ENCODE data around the gene CLSTN2.

The CLSTN2 gene

DNA sequence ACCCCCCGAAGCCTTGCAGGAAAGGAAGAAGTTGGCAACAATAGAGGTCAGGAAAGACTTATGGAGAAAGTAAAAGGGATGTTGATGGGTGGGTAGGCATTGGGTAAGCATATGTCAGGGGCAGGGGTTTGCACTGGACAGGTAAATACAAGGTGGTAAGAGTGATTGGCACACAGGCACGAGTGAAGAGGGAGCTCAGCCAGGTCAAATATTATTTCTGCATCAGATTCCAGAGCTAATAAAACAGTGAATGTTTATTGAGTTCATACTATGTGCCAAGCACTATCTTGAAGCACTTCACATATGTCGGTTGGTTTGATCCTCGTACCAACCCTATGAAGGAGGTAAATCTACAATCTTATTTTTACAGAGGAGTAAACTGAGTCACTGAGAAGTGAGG, 6.6 kb downstream of the CLSTN2 start:
- DNase-seq (ENCODE audit: low read depth, low spot score): no peak

DNA sequence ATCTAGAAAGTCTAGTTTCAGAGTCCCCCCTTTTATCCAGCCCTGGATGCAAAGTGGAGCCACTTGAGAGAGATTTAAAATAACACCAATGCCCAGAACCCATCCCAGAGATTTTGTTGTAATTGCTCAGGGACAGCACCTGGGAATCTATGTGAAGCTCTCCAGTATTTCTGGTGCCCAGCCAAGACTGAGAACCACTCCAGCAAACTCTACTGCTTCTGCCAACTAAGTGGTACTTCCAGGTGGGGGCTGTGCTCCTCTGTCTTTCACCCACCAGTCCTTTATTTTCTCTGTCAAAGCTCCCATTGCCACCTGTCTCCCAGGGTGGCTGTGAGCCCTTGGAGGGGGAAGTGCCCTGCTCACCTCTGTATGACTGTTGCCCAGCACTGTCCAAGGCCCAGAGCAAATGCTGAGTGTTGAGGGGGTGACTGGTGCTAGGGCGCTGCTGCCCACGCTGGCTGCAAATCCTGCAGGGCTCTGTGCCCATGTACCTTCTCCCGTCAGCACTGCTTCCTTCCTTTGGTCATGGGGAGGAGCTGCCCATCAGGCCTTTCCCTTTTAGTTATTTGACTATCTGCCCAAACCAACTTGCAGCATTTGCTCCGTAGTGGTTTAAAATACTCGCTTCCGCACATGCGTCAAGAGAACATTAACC, 9.4 kb downstream of the CLSTN2 start:
- no peak for DNase-seq (ENCODE audit: low read depth, low spot score)

DNA sequence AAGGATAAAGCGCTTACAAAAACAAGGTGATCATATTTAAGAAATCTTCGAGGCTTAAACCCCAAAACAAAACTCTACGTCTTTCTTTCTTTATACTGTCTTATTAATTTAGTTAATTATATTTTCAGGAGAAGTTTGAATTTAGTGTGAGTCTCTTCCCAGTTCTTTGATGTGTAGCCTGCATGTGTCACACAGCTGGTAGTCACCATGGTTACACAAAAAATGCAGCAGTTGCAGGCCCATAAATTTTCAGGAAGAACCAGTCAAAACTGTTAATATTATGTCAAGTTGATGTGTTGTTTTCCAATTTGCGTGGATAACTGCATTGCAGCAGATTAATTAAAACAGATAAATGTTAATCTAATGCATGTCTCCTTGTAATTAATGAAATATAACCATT, 10.4 kb downstream of the CLSTN2 start:
- no peak for DNase-seq (ENCODE audit: low read depth, low spot score)

DNA sequence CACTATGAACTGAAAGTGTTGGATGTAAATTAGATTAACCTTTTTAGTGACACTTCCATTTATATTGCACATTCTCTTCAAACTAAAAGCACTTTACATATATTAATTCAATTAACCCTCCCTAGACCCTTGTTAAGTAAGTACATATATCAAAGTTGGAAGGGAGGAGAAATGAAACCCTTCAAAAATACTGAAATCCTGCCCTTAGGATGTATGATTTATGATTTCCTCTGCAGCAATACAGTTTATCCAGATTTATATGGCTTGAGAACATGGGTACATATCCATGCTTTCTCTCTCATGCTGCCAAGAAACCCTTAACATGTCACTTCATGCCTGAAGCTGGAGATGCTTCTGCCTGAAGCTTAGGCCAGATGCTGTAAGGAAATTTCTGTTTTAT, 11.0 kb downstream of the CLSTN2 start:
- no peak for DNase-seq (ENCODE audit: low read depth, low spot score)

DNA sequence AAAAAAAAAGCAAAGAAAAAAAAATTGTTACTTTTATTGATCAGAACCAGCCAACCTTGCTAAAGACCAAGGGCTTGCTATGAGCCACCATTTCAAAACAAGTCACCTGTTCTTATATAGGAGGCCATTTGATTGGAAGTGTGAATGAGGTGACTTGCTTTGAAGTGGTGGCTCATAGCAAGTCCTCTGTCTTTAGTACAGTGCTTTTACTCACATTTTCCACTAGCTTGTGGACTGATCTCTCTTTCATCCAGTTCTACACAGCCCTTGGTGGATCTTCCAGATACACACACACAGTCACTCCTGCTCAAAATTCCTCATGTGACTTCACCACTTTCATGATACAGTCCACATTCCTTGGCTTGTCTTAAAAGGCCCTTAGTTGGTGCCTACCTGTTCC, 13.5 kb downstream of the CLSTN2 start:
- no peak for DNase-seq (ENCODE audit: low read depth, low spot score)

GRCh38 chr3:139948898-139949297, 13.9 kb downstream of the CLSTN2 start:
- DNase-seq (ENCODE audit: low read depth, low spot score): peak; percentile 14

- peak; percentile 30 for DNase-seq (ENCODE audit: low read depth, low spot score)
These were observed 18.3 kb downstream of the CLSTN2 start for GRCh38 chr3:139953131-139953910.

DNA sequence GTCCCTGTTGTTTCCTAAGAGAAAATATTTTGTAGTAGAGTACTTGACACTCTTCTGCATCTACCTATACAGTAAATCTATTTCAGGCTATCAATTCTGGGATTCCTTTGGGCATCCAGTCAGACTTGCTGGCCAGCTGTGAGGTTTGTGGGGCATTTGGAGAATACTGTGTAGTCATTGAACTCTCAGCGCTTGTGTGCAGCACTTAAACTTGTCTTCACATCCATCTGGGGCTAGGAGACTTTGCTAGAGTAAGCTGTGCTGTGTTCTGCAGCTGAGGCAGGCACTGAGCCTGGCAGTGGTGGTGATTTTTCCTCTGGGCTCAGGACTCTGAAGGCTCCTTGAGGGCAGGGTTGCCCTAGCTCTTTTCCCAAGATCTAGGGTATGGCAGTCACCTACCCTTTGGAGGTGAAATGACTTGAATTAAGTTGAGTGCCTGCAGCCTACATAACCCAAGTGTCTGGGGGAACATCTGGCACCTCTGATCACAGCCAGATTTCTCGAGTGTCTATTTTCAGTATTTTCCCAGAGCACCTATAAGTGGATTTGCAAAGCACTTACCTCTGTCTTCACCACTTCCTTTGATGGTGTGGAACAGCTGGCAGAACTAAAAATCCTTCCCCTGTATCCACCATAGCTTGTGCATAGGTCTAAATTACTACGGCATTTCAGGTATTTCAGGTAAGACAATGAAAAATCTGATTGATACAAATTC, 19.3 kb downstream of the CLSTN2 start:
- DNase-seq (ENCODE audit: low read depth, low spot score): no peak

- DNase-seq (ENCODE audit: low read depth, low spot score): no peak
These were observed 22.9 kb downstream of the CLSTN2 start for GRCh38 chr3:139957844-139958243.

GRCh38 chr3:139969386-139969785, 34.4 kb downstream of the CLSTN2 start:
- no peak for DNase-seq (ENCODE audit: low read depth, low spot score)

- DNase-seq (ENCODE audit: low read depth, low spot score): no peak
These were observed 35.5 kb downstream of the CLSTN2 start for GRCh38 chr3:139970526-139970925.

DNA sequence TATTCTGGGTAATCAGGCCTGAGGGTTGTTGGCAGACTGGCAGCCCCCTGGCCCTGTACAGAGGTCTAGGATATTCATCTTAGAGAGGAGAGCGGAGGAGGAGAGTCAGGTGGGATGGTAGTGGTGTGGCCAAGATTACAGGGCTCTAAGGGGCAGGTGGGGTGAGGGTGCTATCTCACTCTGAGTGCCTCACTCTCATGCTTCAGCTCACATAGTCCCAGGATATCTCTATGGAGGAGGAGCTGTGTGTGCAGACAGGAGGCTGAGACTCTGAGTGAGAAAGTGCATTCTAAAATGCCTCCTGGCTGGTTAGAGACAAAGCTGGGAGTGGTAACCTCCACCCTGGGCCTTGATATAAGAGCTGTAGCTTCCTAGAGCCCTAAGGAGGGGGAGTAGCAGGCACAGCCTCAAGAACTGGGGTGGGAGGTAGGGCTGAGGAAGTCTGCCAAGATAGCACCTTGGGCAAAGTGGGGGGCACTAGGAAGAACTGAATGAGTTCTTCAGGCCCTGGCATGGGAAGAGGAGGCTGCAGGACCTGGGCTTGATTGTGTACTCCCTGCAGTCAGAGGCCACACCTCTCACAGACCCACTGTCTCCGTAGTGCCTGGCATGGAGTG, 39.9 kb downstream of the CLSTN2 start:
- no peak for DNase-seq (ENCODE audit: low read depth, low spot score)

DNA sequence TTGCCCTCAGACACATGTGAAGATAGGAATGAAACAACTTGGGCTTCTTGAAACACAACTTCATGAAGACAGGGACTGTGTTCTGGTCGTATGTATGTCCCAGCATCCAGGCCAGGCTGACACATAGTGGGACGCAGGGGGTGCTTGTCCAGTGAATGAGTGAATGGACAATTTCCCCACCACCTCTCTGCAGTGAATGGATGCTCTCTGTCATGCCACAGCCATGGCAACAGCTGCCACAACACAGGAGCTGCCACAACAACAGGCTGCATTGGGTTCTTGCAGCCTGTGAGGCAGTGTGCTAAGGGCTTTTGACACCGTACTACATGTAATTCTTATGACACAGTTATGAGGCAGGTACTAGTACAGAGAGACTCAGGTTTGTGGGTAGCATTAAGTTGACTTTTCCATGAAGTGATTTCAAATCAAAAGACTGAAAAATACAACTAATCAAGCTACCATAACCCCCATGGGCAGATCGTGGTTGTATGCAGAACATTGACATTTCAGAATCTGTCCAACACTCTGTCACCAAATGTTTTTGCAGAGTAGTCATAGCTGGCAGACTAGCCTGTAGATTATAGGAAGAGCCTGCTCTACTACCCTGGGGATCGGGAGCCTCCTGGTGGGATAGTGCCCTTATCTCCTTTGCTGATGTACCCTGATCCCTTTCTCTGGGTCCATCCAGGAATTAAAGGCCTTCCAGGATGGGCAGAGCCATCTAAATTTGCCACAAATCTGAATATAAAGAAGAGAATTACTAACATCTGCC, 40.8 kb downstream of the CLSTN2 start:
- no peak for DNase-seq (ENCODE audit: low read depth, low spot score)

DNA sequence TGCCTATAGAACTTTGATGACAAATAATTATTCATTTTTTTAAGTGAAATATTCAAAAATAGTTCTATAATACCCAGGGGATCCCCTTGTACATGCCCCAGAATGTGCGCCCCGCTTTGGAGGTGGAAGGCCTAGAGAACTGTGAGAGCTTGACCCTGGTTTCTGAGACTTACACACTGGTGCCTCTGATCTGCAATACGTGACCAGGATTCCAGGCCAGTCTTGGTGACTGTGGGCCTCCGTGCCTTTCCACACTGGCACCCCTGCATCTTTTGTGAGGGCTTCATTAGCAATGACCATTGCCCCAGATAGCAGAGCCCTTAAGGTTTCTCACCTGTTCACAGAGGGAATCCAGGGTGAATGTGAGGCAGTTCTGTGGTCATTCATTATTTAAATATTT, 44.0 kb downstream of the CLSTN2 start:
- no peak for DNase-seq (ENCODE audit: low read depth, low spot score)

DNA sequence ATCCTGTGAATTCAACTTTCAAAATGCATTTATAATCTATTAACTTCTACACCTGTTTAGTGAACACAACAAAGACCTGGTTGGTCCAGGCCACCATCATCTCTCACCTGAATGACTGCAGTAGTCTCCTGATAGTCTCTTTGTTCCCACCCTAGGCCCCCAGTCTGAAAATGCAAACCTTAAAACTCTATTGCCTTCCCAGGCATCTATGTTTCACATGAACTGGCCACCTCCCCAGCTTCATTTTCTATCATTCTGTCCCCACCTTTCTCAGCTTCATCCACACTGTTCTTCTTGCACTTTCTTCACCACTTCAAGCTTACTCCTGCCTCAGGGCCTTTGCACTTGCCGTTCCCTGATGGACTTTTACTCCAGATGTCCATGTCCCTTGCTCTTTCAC, 45.0 kb downstream of the CLSTN2 start:
- no peak for DNase-seq (ENCODE audit: low read depth, low spot score)

DNA sequence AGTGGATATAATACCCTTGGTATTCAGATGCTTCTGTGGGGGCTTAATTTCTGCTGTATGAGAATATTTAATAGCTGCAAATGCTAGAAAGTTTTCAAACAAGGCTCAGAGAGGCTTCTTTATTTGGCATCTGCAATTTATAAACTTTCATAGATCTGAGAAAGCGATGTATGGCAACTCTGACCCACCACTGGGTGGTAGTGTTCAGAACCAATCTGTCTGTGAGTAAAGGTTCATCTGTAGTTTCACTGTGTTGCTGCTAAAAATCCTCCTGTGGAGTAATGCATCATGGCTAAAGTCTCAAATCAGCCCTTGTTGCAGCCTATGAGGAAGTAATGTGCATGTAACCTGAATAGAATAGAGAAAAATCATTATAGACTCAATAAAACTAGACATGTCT, 47.4 kb downstream of the CLSTN2 start:
- DNase-seq (ENCODE audit: low read depth, low spot score): no peak

- DNase-seq (ENCODE audit: low read depth, low spot score): no peak
These were observed 50.6 kb downstream of the CLSTN2 start for GRCh38 chr3:139985576-139985975.

DNA sequence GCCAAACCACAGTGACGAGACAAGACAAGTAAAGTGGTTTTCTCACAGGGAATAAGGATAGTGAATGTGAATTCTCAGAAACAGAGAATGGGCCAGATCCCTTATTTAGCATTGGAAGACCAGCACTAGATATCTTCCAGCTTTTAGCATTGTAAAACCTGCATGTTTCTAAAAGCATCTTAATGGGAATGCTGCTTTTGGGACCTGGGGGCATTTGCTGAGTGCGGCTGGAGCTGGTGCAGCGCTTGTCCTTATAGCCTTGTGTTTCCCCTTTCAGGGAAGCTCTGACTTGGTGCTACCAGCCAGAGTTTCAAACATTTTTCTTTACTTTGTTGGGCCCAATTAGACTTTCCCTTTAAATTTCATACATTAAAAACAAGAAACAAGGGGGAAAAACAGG, 52.9 kb downstream of the CLSTN2 start:
- DNase-seq (ENCODE audit: low read depth, low spot score): peak; percentile 15

DNA sequence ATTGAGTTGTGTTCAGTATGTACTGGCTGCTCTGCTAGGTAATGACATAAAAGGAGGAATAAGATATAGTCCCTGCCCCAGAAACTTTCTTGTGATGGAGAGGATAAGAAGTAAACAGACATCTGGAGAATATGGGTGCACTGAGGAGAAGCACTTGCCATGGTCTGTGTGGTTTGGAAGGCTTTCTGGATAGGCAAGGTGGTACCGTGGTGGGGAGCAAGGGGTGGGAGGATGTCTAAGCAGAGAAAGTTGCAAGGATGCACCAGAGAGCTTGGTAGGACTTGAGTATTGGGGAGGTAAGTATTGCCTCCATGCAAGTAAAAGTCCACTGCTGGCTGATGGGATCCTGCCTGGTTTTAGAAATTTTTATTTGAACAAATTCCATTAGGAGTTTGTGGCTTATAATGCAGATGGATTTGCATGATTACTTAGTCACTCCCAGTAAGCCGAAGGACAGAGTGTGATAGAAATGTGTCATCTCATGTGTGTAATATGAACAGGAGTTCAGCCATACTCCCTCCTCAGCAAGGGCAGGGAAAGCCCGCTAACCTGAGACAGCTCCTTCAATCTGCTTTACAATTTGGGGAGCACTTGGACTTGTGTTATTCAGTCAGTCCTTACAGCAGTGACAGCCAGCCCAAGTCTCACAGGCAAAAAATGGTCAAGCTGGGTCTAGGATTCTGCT, 53.6 kb downstream of the CLSTN2 start:
- DNase-seq (ENCODE audit: low read depth, low spot score): no peak

- DNase-seq (ENCODE audit: low read depth, low spot score): no peak
These were observed 59.9 kb downstream of the CLSTN2 start for GRCh38 chr3:139994891-139995290.

DNA sequence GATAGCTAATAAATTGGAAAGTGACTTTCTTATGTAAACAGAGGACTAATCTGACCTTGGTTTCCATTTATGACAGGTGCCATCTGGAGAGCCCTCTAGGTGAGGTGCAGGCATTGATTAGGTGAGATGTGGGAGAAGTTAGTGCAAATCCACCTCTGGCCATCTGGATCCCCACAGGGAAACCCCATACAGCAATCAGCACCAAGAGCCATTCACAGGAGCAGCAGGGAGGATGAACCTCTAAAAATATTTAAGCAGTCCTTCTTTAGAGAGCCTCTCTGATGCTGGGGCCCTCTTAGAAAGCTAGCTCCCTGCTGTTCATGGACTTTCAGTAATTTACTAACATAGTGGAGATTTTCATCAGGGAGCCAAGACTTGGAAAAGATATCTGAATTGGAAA, 69.3 kb downstream of the CLSTN2 start:
- no peak for DNase-seq (ENCODE audit: low read depth, low spot score)

Measured in ELF-1 (cell line).